ENCODE results near the gene CLEC16A.

Gene CLEC16A

GRCh38 chr16:11029948-11030347 lies 85.6 kb downstream of the CLEC16A start:
- no peak for TF ChIP-seq PAX5 (IDR thresholded peaks at IDR 0.05; ENCODE audit: insufficient read depth, low read length, severe bottlenecking)
- no peak for TF ChIP-seq POLR2AphosphoS5 (IDR thresholded peaks at IDR 0.05; ENCODE audit: low read depth, low read length)
- TF ChIP-seq TAF1 (IDR thresholded peaks at IDR 0.05; ENCODE audit: low read depth, low read length) = no peak
- TF ChIP-seq POU2F2 (IDR thresholded peaks at IDR 0.05; ENCODE audit: low read depth, low read length) = no peak
- no peak for TF ChIP-seq POLR2A (IDR thresholded peaks at IDR 0.05; ENCODE audit: low read depth, low read length)
- no peak for TF ChIP-seq SPI1 (IDR thresholded peaks at IDR 0.05; ENCODE audit: low read depth, low read length)
- FAIRE-seq (no peak), DNase-seq (ENCODE audit: insufficient read length, low spot score) (no peak)

GRCh38 chr16:11030990-11031510 lies 86.7 kb downstream of the CLEC16A start:
- TF ChIP-seq TAF1 (IDR thresholded peaks at IDR 0.05; ENCODE audit: low read depth, low read length) (no peak), POU2F2 (IDR thresholded peaks at IDR 0.05; ENCODE audit: low read depth, low read length) (no peak), PAX5 (IDR thresholded peaks at IDR 0.05; ENCODE audit: insufficient read depth, low read length, severe bottlenecking) (no peak), POLR2AphosphoS5 (IDR thresholded peaks at IDR 0.05; ENCODE audit: low read depth, low read length) (no peak), POLR2A (IDR thresholded peaks at IDR 0.05; ENCODE audit: low read depth, low read length) (no peak), SPI1 (IDR thresholded peaks at IDR 0.05; ENCODE audit: low read depth, low read length) (no peak)
- no peak for FAIRE-seq
- no peak for DNase-seq (ENCODE audit: insufficient read length, low spot score)

- FAIRE-seq = no peak
- no peak for DNase-seq (ENCODE audit: insufficient read length, low spot score)
- TF ChIP-seq POLR2A (IDR thresholded peaks at IDR 0.05; ENCODE audit: low read depth, low read length) (no peak), SPI1 (IDR thresholded peaks at IDR 0.05; ENCODE audit: low read depth, low read length) (no peak), POLR2AphosphoS5 (IDR thresholded peaks at IDR 0.05; ENCODE audit: low read depth, low read length) (no peak), POU2F2 (IDR thresholded peaks at IDR 0.05; ENCODE audit: low read depth, low read length) (no peak), TAF1 (IDR thresholded peaks at IDR 0.05; ENCODE audit: low read depth, low read length) (no peak), PAX5 (IDR thresholded peaks at IDR 0.05; ENCODE audit: insufficient read depth, low read length, severe bottlenecking) (no peak)
Measured at GRCh38 chr16:11032000-11032921, 87.9 kb downstream of the CLEC16A start.

- DNase-seq (ENCODE audit: insufficient read length, low spot score) = no peak
- no peak for TF ChIP-seq SPI1 (IDR thresholded peaks at IDR 0.05; ENCODE audit: low read depth, low read length)
- no peak for TF ChIP-seq POLR2AphosphoS5 (IDR thresholded peaks at IDR 0.05; ENCODE audit: low read depth, low read length)
- TF ChIP-seq POLR2A (IDR thresholded peaks at IDR 0.05; ENCODE audit: low read depth, low read length) = no peak
- TF ChIP-seq TAF1 (IDR thresholded peaks at IDR 0.05; ENCODE audit: low read depth, low read length) = no peak
- TF ChIP-seq PAX5 (IDR thresholded peaks at IDR 0.05; ENCODE audit: insufficient read depth, low read length, severe bottlenecking) = no peak
- TF ChIP-seq POU2F2 (IDR thresholded peaks at IDR 0.05; ENCODE audit: low read depth, low read length) = no peak
- FAIRE-seq = no peak
Measured at GRCh38 chr16:11032922-11033291, 88.5 kb downstream of the CLEC16A start.

GRCh38 chr16:11033629-11034420 lies 89.5 kb downstream of the CLEC16A start:
- no peak for DNase-seq (ENCODE audit: insufficient read length, low spot score)
- TF ChIP-seq PAX5 (IDR thresholded peaks at IDR 0.05; ENCODE audit: insufficient read depth, low read length, severe bottlenecking) (no peak), POU2F2 (IDR thresholded peaks at IDR 0.05; ENCODE audit: low read depth, low read length) (no peak), SPI1 (IDR thresholded peaks at IDR 0.05; ENCODE audit: low read depth, low read length) (no peak), POLR2AphosphoS5 (IDR thresholded peaks at IDR 0.05; ENCODE audit: low read depth, low read length) (no peak), POLR2A (IDR thresholded peaks at IDR 0.05; ENCODE audit: low read depth, low read length) (no peak), TAF1 (IDR thresholded peaks at IDR 0.05; ENCODE audit: low read depth, low read length) (no peak)

GRCh38 chr16:11034481-11034931 lies 90.1 kb downstream of the CLEC16A start:
- DNase-seq (ENCODE audit: insufficient read length, low spot score) (no peak), FAIRE-seq (no peak)
- no peak for TF ChIP-seq POLR2AphosphoS5 (IDR thresholded peaks at IDR 0.05; ENCODE audit: low read depth, low read length)
- TF ChIP-seq SPI1 (IDR thresholded peaks at IDR 0.05; ENCODE audit: low read depth, low read length) = no peak
- no peak for TF ChIP-seq POLR2A (IDR thresholded peaks at IDR 0.05; ENCODE audit: low read depth, low read length)
- no peak for TF ChIP-seq POU2F2 (IDR thresholded peaks at IDR 0.05; ENCODE audit: low read depth, low read length)
- no peak for TF ChIP-seq PAX5 (IDR thresholded peaks at IDR 0.05; ENCODE audit: insufficient read depth, low read length, severe bottlenecking)
- no peak for TF ChIP-seq TAF1 (IDR thresholded peaks at IDR 0.05; ENCODE audit: low read depth, low read length)

More at GRCh38 chr16:11033629-11034420, 89.5 kb downstream of the CLEC16A start:
- no peak for FAIRE-seq

GRCh38 chr16:11035096-11035495 lies 90.7 kb downstream of the CLEC16A start:
- DNase-seq (ENCODE audit: insufficient read length, low spot score) (no peak), FAIRE-seq (no peak)
- no peak for TF ChIP-seq POLR2AphosphoS5 (IDR thresholded peaks at IDR 0.05; ENCODE audit: low read depth, low read length)
- no peak for TF ChIP-seq PAX5 (IDR thresholded peaks at IDR 0.05; ENCODE audit: insufficient read depth, low read length, severe bottlenecking)
- no peak for TF ChIP-seq SPI1 (IDR thresholded peaks at IDR 0.05; ENCODE audit: low read depth, low read length)
- no peak for TF ChIP-seq POU2F2 (IDR thresholded peaks at IDR 0.05; ENCODE audit: low read depth, low read length)
- no peak for TF ChIP-seq TAF1 (IDR thresholded peaks at IDR 0.05; ENCODE audit: low read depth, low read length)
- TF ChIP-seq POLR2A (IDR thresholded peaks at IDR 0.05; ENCODE audit: low read depth, low read length) = no peak

- FAIRE-seq (no peak), DNase-seq (ENCODE audit: insufficient read length, low spot score) (no peak)
- TF ChIP-seq TAF1 (IDR thresholded peaks at IDR 0.05; ENCODE audit: low read depth, low read length) (no peak), SPI1 (IDR thresholded peaks at IDR 0.05; ENCODE audit: low read depth, low read length) (no peak), POU2F2 (IDR thresholded peaks at IDR 0.05; ENCODE audit: low read depth, low read length) (no peak), POLR2AphosphoS5 (IDR thresholded peaks at IDR 0.05; ENCODE audit: low read depth, low read length) (no peak), POLR2A (IDR thresholded peaks at IDR 0.05; ENCODE audit: low read depth, low read length) (no peak), PAX5 (IDR thresholded peaks at IDR 0.05; ENCODE audit: insufficient read depth, low read length, severe bottlenecking) (no peak)
Measured at GRCh38 chr16:11036040-11036439, 91.7 kb downstream of the CLEC16A start.

All from GM12891 (cell line).